ENCODE results near the gene TSEN2.

GRCh38 chr3:12454076-12454815 is 30.0 kb upstream of the TSEN2 start:
- TF ChIP-seq CTCF (optimal IDR thresholded peaks at IDR 0.05 in 1 of 3, IDR thresholded peaks at IDR 0.05 in 1 of 3, conservative IDR thresholded peaks at IDR 0.05 in 1 of 3; ENCODE audit: extremely low read depth in 1 of 3, insufficient read depth in 2 of 3, low read length in 3 of 3), result no peak
- TF ChIP-seq EZH2 (IDR thresholded peaks at IDR 0.05; ENCODE audit: low read length), result no peak

All from keratinocyte (primary cell).